GM18858 (cell line): ENCODE results near the gene PTCD2.

ENCODE experiments used
- ATAC-seq: cut with Tn5 transposase; IDR thresholded peaks from one replicate; pipeline ENCODE4 v1.9.1; 2021; ENCODE audit not compliant: unreplicated experiment

PTCD2 gene

DNA sequence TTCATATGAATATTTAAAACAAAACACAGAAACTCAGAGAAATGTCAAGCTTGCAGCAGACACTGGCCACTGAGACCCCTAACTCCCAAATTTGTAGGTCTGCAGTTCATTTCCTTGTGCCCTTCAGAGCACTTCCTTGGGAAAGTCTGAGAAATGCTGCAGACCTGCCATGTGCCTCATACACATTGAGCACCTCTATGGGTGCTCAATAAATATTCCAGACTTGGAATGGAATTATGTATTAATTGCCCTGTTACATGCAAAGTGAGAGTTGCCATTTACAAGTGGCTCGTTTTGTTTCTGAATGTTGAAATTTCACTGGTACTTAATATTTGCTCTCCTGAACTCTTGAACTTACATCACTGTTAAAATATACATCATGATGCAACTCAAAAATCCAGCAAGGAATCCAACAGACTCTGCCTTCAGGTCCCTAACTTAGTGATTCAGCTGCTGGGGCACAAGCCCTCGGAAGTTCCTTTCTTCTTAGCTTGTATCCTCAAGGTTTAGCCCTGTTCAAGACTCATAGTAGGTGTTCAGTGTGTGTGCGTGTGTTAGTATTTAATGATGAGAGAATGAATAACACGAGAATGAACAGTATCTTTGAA lies 90.6 kb downstream of the PTCD2 start:
- no peak for ATAC-seq

DNA sequence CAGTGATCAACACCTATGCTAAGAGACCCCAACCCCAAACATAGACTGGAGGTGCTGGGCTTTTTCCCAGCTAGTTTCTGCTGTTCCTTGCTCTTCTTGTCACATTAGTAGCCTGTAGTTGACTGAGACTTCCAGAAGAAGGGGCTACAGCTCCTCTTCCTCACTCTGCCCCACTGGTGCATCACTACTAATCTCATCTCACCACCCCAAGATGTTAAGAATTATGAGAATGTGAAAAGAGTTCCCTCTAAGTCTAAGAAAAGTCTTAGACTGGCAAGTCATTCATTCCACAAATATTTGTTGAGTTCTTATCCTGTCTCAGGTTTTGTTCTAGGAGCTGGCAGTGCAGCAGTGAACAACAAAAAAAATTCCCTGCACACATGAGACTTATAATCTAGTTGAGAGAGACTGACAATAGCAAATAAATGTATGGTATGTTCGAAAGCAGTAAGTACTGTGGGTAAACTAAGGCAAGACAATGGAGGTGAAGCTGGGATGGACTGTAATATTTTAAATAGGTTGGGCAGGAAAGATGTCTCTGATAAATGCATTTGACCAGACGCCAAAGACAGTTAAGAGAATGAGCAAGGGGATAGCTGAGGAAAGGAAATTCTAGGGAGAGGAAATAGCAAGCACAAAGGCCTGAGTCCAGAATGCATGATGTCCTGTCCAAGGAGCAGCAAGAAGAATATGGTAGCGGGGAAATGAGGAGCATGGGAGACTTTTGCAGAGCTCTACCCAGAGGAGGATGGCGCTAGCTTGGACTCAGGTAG lies 92.3 kb downstream of the PTCD2 start:
- ATAC-seq = no peak

DNA sequence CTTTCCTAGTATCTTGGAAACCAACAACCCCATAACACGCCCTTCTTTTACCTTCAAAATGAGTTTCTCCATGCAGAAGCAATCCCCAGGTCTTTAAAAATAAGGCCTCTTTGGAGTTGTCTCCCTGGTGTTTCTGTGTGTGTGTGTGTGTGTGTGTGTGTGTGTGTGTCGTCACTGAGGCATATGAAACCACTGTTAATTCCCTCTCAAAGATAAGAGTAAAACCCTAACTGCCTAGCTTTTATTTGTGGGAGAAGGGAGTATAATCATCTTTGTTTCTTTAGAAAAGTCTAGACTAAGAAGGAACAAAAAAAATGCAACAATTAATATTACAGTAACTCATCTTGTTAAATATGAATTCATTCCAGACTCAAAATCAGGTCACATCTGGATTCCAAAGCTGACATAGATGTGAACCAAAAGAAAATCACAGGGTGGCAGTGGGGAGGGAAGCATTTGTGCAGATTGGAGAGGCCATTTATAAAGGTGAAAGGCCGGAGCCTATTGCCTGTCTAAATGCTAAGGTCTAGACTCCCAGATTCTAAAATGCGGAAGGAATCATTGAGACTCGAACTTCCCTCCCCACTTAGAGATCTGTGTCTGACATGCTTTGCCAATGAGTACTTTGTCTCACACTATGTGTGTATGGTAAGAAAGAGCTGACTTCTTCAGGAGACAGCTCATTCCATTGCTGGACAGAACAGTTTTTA lies 95.6 kb downstream of the PTCD2 start:
- ATAC-seq = no peak

DNA sequence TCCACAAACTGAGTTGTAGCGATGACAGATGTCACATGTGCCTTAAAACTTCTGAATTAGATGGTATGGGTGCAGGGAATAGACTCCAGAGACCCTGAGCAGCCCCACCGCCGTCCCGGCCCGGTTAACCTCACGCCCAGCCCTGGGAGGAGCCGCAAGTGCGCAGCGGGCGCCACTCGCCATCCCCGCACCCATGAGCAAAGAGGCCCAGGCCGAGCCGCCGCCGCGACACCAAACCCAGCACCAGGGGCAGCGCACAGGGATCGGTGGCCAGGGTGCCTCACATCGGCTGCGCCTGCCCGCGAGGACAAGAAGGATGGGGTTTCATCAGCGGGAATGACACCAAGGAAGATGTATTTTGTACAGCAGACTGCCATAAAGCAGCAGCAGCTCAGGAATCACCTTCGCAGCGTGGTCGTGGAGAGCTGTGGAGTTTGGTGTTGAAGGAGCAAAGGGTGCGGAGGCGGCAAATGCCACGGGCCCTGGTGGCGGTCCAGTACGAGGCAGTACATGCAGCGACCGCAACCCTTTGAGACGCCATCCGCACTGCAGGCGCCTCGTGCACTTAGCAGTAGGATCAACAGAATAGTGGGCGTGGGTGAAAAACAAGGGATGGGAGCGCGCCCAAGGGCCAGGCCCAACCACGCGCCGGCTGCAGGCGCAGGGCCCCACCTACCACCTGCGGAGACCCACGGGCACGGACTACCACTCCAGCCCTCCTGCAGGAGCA lies 97.3 kb downstream of the PTCD2 start:
- ATAC-seq = no peak
